Nasal cavity respiratory epithelium epithelial cell of viscerocranial mucosa (primary cell): ENCODE data around the gene ELF4. TPM values are rescaled to one million over a fixed set of nuclear protein-coding genes. Genes with fewer than 3 reads are reported as not detected.

Experiments
- total RNA-seq: library from RNA; depleted of rRNA; stranded (reverse); fragments of >200 nt; gene quantifications from 2 replicates; pipeline ENCODE4 v1.2.3, GENCODE V29; 2014

The ELF4 gene
- total RNA-seq = 11.6 and 26.6 TPM in 2 replicates

DNA sequence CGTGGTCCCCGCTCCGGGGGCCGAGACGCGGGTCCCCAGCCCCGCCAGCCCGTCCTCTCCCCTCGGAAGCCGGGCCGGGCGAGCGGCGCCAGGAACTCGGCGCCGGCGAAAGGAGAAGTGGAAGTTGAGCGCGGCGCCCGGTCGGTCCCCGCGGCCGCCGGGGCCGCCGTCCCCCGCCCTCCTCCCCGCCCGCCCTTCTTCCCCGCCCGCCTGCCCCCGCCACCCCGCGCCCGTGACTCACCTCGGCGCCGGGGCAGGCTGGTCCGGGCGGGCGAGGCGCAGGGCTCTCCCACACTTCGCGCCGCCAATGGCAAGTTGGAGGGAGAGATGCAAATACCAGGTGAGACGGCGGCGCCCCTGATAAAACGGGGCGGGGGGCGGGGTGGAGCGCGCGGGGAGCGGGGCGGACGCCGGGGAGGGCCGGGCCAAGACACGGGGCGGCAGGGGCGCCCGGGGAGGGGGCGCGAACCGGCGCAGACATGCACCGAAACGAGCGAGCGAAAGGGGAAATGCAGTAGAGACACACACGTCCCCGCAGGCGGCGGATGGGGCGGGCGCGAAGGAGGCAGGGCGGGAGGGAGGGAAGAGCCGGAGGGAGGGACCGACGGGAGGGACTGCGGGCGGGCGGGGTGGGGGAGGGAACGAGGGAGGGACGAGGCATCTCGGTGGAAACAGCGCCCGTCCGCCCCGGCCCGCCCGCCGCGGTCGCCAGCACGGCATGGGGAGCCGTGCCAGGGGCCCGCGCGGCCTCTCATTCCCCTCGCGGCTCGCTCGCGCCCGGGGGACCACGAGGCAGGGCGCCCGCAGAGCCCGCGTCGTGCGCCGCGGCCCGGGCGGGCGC is at the start of gene ELF4:
TSS of gene ELF4 (minus strand) at position 119 of the 841 bp plus-strand sequence. CDS start 29,167 bp downstream, outside the sequence.

Other genes with a start within 250 kb of the ELF4 start
- 18.5 and 33.3 TPM in 2 replicates for gene UTP14A, start 204.3 kb downstream of the ELF4 start, total RNA-seq
- 1.0 and 5.1 TPM in 2 replicates for gene BCORL1, start 127.9 kb downstream of the ELF4 start, total RNA-seq
- 28.0 and 28.2 TPM in 2 replicates for gene AIFM1, start 55.3 kb upstream of the ELF4 start, total RNA-seq
- under 0.01 TPM in 1 of 2 replicates, not detected in the other for gene RAB33A, start 61.5 kb upstream of the ELF4 start, total RNA-seq
- 1.0 and 2.4 TPM in 2 replicates for gene ZNF280C, start 158.4 kb upstream of the ELF4 start, total RNA-seq
- gene SLC25A14, start 229.4 kb upstream of the ELF4 start, total RNA-seq = 5.5 and 6.6 TPM in 2 replicates